ENCODE data around the gene PPIL4. TPM values are rescaled to one million over a fixed set of nuclear protein-coding genes. Genes with fewer than 3 reads are reported as not detected.

PPIL4 gene
- polyA plus RNA-seq, 1 experiment: 2.6 TPM

DNA sequence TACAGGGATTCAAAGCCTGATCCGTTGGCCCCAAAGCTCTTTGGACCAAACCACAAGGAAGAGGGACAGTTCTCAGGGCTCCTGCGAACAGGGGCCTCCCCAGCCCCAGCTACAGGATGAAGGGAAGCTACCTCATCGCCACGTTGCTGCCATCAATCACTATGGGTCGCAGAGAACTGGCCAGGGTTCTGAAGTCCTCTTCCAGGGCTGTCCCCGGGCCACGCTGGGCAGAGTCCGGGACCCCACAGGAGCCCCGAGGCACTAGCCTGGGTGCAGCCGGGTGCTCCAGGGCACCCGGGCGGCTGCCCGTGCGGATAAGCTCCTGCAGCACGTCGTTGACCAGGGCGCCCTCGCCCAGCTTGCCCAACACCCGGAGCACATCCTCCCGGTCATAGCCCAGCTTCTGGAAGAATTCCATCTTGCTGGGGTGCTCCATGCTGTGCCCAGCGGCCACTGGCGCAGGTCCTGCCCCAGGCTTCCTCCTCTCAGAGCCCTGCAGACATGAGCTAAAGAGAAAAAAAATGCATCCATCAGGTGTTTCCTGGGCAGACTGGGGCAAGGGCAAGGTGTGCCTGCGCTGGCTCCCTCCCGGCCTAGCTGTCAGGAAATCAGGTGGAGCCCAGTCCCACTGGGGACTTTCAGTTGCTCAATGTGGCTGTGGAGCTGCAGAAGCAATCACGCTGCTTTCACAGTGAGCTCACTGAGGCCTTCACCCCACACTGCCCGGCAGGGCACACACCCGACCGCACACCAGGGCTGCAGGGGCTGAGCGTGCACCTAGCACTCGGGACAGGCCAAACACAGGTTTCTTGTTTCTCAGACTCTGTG lies 71.5 kb downstream of the PPIL4 start:
- Histone ChIP-seq H3K36me3 (ENCODE audit: control insufficient read depth, insufficient read depth, low read length) (no peaks in the 10 kb centered on the region), H3K27me3 (ENCODE audit: control insufficient read depth, insufficient read depth, low read length) (no peaks in the 10 kb centered on the region; the same call in none of the 2 replicates), H3K4me3 (ENCODE audit: low read depth, low read length) (no peak overlapping the region)
- POLR2A ChIA-PET: no interaction called here
- no peak for DNase-seq (ENCODE audit: low read depth)
- CTCF ChIA-PET: interaction anchor here (1.1 to 1.3 kb wide), 3 partner anchors 11 to 19 kb away, joined by 3 read pairs; no protein-coding TSS in a partner anchor
- TF ChIP-seq, protein P1, sequence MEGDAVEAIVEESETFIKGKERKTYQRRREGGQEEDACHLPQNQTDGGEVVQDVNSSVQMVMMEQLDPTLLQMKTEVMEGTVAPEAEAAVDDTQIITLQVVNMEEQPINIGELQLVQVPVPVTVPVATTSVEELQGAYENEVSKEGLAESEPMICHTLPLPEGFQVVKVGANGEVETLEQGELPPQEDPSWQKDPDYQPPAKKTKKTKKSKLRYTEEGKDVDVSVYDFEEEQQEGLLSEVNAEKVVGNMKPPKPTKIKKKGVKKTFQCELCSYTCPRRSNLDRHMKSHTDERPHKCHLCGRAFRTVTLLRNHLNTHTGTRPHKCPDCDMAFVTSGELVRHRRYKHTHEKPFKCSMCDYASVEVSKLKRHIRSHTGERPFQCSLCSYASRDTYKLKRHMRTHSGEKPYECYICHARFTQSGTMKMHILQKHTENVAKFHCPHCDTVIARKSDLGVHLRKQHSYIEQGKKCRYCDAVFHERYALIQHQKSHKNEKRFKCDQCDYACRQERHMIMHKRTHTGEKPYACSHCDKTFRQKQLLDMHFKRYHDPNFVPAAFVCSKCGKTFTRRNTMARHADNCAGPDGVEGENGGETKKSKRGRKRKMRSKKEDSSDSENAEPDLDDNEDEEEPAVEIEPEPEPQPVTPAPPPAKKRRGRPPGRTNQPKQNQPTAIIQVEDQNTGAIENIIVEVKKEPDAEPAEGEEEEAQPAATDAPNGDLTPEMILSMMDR (IDR thresholded peaks at IDR 0.05; ENCODE audit: insufficient read depth, low read depth, low read length): no peak

DNA sequence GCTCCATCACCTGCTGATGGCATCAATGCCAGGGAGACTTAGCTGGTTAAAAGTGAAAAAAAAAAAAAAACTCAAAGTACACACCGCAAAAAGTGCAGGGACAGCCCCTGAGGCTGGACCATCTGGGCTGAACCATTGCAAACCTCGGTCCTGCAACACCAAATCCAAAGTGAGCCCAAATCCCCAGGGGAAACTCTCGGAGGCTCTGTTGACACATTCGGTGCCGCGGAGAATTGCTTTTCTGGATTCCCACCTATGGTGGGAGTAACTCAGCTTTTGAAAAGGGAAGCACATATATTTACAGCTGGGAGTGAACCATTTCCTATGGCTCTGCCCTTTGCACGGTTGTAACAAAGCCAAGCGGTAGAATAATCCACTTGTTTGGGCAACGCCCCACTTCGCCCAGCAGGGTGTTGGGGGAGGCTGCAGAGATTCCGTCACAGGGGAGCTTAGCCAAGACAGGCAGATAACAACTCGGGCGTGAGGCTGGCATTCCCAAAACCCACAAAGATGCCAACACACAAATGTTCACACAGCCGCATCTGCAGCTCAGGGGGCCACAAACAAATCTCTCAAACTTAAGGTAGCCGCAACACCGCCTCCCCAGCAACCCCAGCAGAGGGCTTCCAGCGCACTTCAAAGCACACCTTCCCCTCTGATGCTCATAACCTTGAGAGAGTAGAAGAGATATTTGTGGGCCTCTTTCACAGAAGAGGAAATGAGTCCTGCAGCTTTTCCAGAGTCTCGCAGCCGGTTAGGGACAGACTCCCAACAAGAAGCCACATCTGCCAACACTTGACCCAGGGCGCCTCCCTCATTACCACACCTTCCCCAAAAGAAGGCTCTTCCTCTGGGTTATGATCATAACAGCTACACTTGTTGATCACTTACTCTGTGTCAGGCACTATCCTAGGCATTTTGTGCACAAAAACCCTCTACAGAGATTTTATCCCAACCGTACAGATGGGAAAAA lies 72.5 kb downstream of the PPIL4 start:
- TF ChIP-seq, protein P1 (IDR thresholded peaks at IDR 0.05; ENCODE audit: insufficient read depth, low read depth, low read length): no peak
- POLR2A ChIA-PET: no interaction called here
- H3K27me3 ChIP-seq (ENCODE audit: control insufficient read depth, insufficient read depth, low read length): no peaks in the 10 kb centered on the region; the same call in none of the 2 replicates
- DNase-seq (ENCODE audit: low read depth): no peak
- H3K36me3 ChIP-seq (ENCODE audit: control insufficient read depth, insufficient read depth, low read length): no peaks in the 10 kb centered on the region
- CTCF ChIA-PET: interaction anchor here (1.2 kb wide), 1 partner anchor 10 kb away, joined by 3 read pairs; no protein-coding TSS in a partner anchor
- H3K4me3 ChIP-seq (ENCODE audit: low read depth, low read length): no peak overlapping the region

DNA sequence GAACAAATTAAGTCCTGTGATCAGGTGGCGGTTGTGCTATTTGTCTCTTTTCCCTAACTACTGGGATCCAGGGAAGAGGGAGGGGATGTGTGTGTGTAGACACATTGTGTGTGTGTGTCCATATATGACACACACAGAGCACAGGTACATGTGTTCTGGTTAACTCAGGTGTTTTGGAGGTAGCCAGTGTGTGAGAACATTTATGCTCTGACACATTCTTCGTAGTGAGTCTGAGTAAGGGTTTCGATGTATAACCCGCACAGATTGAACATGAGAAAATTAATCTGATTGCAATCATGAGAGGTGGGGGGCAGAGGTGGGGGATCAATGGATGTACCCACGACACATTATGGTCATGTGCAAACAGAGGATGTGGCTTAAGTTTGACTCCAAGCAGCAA lies 73.6 kb downstream of the PPIL4 start:
- TF ChIP-seq, protein P1 (IDR thresholded peaks at IDR 0.05; ENCODE audit: insufficient read depth, low read depth, low read length): no peak
- ChIA-PET POLR2A (no interaction called here), CTCF (no interaction called here)
- H3K27me3 ChIP-seq (ENCODE audit: control insufficient read depth, insufficient read depth, low read length): peaks cover 1% of the 10 kb centered on the region
- DNase-seq (ENCODE audit: low read depth): no peak
- no peak overlapping the region for H3K4me3 ChIP-seq (ENCODE audit: low read depth, low read length)
- no peaks in the 10 kb centered on the region for H3K36me3 ChIP-seq (ENCODE audit: control insufficient read depth, insufficient read depth, low read length)

DNA sequence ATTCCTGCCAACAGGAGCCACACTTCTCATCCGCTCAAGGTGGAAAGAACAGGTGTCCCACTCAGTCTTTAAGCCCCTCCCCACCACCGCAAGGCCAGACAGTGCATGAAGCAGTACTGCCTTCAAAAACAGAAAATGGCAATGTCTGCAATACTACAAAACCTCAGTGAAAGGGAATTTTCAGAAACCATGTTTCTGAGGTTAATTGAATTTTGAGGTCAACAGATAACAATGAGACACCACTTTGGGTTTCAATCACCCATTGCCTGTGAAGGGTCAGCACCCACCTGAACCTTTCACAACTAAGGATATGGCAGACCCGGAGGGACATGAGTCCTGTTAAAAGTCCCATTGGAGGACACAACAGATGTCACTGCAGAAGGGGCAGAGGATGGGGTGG lies 74.0 kb downstream of the PPIL4 start:
- DNase-seq (ENCODE audit: low read depth): no peak
- TF ChIP-seq, protein P1 (IDR thresholded peaks at IDR 0.05; ENCODE audit: insufficient read depth, low read depth, low read length): no peak

DNA sequence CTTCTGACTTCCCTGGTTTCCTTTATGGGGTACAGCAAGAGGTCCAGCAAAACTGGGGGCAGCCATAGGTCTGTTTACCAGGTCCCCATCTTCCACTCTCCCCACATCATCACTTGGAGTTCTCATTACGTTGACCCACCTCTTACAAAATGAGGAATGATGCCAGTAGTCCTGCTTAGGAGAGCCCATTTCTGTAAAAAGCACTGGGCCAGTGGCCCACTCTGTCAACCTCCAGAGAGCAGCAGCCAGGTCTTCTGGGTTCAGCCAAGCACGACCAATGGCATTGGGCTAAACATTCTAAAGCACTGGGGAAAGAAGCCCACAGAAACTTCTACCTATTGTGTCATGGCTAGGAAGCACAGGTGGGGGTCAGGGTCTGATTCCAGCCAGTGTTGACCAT lies 74.9 kb downstream of the PPIL4 start:
- TF ChIP-seq, protein P1 (IDR thresholded peaks at IDR 0.05; ENCODE audit: insufficient read depth, low read depth, low read length): no peak

More for the DNA sequence above, 74.0 kb downstream of the PPIL4 start:
- ChIA-PET CTCF (no interaction called here), POLR2A (no interaction called here)
- H3K27me3 ChIP-seq (ENCODE audit: control insufficient read depth, insufficient read depth, low read length): peaks cover 3% of the 10 kb centered on the region
- no peaks in the 10 kb centered on the region for H3K36me3 ChIP-seq (ENCODE audit: control insufficient read depth, insufficient read depth, low read length)
- no peak overlapping the region for H3K4me3 ChIP-seq (ENCODE audit: low read depth, low read length)

More for the DNA sequence above, 74.9 kb downstream of the PPIL4 start:
- H3K36me3 ChIP-seq (ENCODE audit: control insufficient read depth, insufficient read depth, low read length): no peaks in the 10 kb centered on the region
- DNase-seq (ENCODE audit: low read depth): no peak
- no peak overlapping the region for H3K4me3 ChIP-seq (ENCODE audit: low read depth, low read length)
- ChIA-PET CTCF (no interaction called here), POLR2A (no interaction called here)
- peaks cover 3% of the 10 kb centered on the region for H3K27me3 ChIP-seq (ENCODE audit: control insufficient read depth, insufficient read depth, low read length)

Measured in BJ (cell line).